Body of pancreas (tissue), 4 donors: ENCODE data around the gene CCDC50. TPM values are rescaled to one million over a fixed set of nuclear protein-coding genes. Genes with fewer than 3 reads are reported as not detected.

Experiments
- ATAC-seq: fragments of 150-250 bp; one replicate; pipeline ENCODE4 v1.9.1; 2016
- DNase-seq, 4 donors: peaks; one replicate each; pipeline ENCODE4 v3.0.0-alpha.2; 2019
- H3K27ac ChIP-seq, 4 donors: fragments of 200-600 bp; sonication (generic); 1 replicate in 3 of 4; 2 replicates in 1 of 4; pipeline versions ENCODE4 v1.5.1 to v1.6.1; 2016 to 2019; ENCODE audit warnings: mild to moderate bottlenecking in 1 of 4, mixed read lengths in 1 of 4, moderate library complexity in 1 of 4
- H3K27me3 ChIP-seq, 2 donors: fragments of 200-600 bp; sonication (generic); one replicate each; pipeline ENCODE4 v1.6.0; 2016; ENCODE audit warnings: mild to moderate bottlenecking in 1 of 2
- H3K36me3 ChIP-seq, 2 donors: fragments of 200-600 bp; sonication (generic); replicated peaks in 1 of 2; 2 replicates each; pipeline ENCODE4 v1.5.1; 2016; ENCODE audit warnings: low read depth in 2 of 2; ENCODE audit not compliant: insufficient read depth in 1 of 2
- H3K4me1 ChIP-seq: fragments of 200-600 bp; sonication (generic); one replicate; pipeline ENCODE4 v1.6.0; 2016
- H3K4me3 ChIP-seq, 2 donors: fragments of 200-600 bp; sonication (generic); 1 replicate in 1 of 2; 2 replicates in 1 of 2; pipeline ENCODE4 v1.5.1; 2016 to 2019
- H3K9me3 ChIP-seq, 3 donors: fragments of 200-600 bp; sonication (generic); 1 replicate in 2 of 3; 2 replicates in 1 of 3; pipeline ENCODE4 v1.5.1; 2016
- CTCF ChIP-seq, 7 experiments: fragments of 450-650 bp in 4 of 7; fragments of 200-600 bp in 3 of 7; sonication (generic) in 3 of 7; IDR thresholded peaks; one replicate each; pipeline ENCODE4 v1.5.1; 2016 to 2019; ENCODE audit warnings: antibody characterized with exemption in 7 of 7
- POLR2A ChIP-seq, 3 donors: fragments of 450-650 bp; IDR thresholded peaks; one replicate each; pipeline ENCODE4 v1.6.1; 2016; ENCODE audit warnings: antibody characterized with exemption in 3 of 3, mild to moderate bottlenecking in 2 of 3
- WGBS, 2 donors: methylation state at CpG; one replicate each; pipeline ENCODE4 v1.1.5; 2017; 5-methylcytosine and 5-hydroxymethylcytosine counted together
- intact Hi-C: fragments of 100-400 bp; cut with DNase I; formaldehyde crosslinking; loops from one replicate; pipeline ENCODE4 v1.15.1; 2023
- total RNA-seq, 2 donors: library from RNA; depleted of rRNA; stranded (reverse); fragments of >200 nt; gene quantifications; one replicate each; pipeline ENCODE4 v1.1.0, GENCODE V29; 2016

CCDC50 gene
- total RNA-seq, 2 donors from 2014 or later = 51.1 to 89.3 TPM

- Histone ChIP-seq H3K9me3 (no peaks in the 10 kb centered on the region), H3K4me1 (peaks cover 56% of the 10 kb centered on the region), H3K4me3 (no peak overlapping the region), H3K27me3 (no peaks in the 10 kb centered on the region), H3K36me3 (no peaks in the 10 kb centered on the region), H3K27ac (no peak overlapping the region)
- ATAC-seq = no peak
- WGBS, 2 donors = 91 to 100% methylated on average over 1 of the region's 1 CpG
- intact Hi-C loops = no loop called here
- no peak for DNase-seq
- TF ChIP-seq CTCF (IDR thresholded peaks at IDR 0.05) (no peak), POLR2A (IDR thresholded peaks at IDR 0.05) (no peak)
Measured at GRCh38 chr3:191348098-191348497, 18.9 kb downstream of the CCDC50 start.

GRCh38 chr3:191350396-191351090, 21.3 kb downstream of the CCDC50 start:
- intact Hi-C loops = no loop called here
- H3K4me1 ChIP-seq = peaks cover 59% of the 10 kb centered on the region
- ATAC-seq (peak; percentile 44), DNase-seq (no peak)
- no peaks in the 10 kb centered on the region for H3K9me3 ChIP-seq
- no peaks in the 10 kb centered on the region for H3K27me3 ChIP-seq
- no peaks in the 10 kb centered on the region for H3K36me3 ChIP-seq
- WGBS, 2 donors = 27 to 29% methylated on average over 5 of the region's 5 CpGs
- no peak overlapping the region for H3K4me3 ChIP-seq
- peak overlapping the region; percentile 18 to 63 (median 45) for H3K27ac ChIP-seq
- TF ChIP-seq CTCF (IDR thresholded peaks at IDR 0.05) = no peak
- TF ChIP-seq POLR2A (IDR thresholded peaks at IDR 0.05) = no peak

GRCh38 chr3:191352014-191352413, 22.8 kb downstream of the CCDC50 start:
- peaks cover 70% of the 10 kb centered on the region for H3K4me1 ChIP-seq
- no peaks in the 10 kb centered on the region for H3K36me3 ChIP-seq
- no peak for DNase-seq
- intact Hi-C loops = no loop called here
- H3K9me3 ChIP-seq = no peaks in the 10 kb centered on the region
- no peak overlapping the region for H3K4me3 ChIP-seq
- WGBS, 2 donors = 81 to 95% methylated on average over 1 of the region's 1 CpG
- no peaks in the 10 kb centered on the region for H3K27me3 ChIP-seq
- TF ChIP-seq CTCF (IDR thresholded peaks at IDR 0.05) (no peak), POLR2A (IDR thresholded peaks at IDR 0.05) (no peak)
- peak overlapping the region in 1 of 4 donors; percentile 63 for H3K27ac ChIP-seq
- no peak for ATAC-seq

DNA sequence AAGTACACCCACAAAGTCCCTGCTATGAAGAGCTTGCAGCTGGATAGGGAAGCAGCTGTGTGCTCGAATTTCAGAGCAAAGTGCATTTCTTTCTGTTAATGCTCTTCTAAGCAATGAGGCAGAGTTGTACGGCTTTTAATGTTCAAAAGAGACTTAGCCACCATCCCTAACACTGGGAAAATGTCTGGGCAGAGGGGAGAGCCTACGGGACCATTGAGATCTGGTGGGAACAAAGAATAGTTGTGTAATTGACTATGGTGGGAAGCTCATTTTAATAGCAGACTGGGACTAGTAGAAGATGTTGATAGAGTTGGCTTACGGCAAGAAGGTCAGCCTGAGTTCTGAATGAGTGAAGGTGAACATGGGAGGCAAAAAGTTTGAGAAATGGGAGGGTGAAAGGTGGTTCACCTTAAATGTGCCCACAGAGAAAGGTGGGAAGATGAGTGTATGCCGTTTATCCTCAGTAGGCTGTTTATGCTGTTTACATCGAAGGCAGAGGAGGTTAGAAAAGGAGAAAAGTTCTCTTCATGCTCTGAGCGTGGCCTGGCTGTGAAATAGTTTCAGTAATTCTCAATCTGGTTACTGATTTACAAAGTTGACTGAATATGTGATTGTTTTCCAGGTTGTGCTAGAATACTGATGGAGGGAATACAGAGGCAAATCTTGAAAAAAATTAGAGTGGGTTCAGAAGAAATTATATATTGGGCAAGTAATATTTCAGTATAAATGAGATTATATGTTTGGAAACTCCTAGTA, 24.0 kb downstream of the CCDC50 start:
- intact Hi-C loops = no loop called here
- H3K27me3 ChIP-seq = no peaks in the 10 kb centered on the region
- peaks cover 73% of the 10 kb centered on the region for H3K4me1 ChIP-seq
- DNase-seq = no peak
- WGBS, 2 donors = 36 to 39% methylated on average over 7 of the region's 7 CpGs
- no peaks in the 10 kb centered on the region for H3K36me3 ChIP-seq
- no peak for ATAC-seq
- TF ChIP-seq POLR2A (IDR thresholded peaks at IDR 0.05) = no peak
- TF ChIP-seq CTCF (IDR thresholded peaks at IDR 0.05) = no peak
- peak overlapping the region; percentile 14 to 54 (median 30) for H3K27ac ChIP-seq
- no peaks in the 10 kb centered on the region for H3K9me3 ChIP-seq
- H3K4me3 ChIP-seq = no peak overlapping the region
